ENCODE data around the gene EHHADH. TPM values are rescaled to one million over a fixed set of nuclear protein-coding genes. Genes with fewer than 3 reads are reported as not detected.

EHHADH gene
- total and polyA plus RNA-seq, 9 of the 15 experiments (the other 6 are each of a cell fraction or from before 2014, with no cell fraction given), result 3.6 to 6.4 (median 5.4) TPM

DNA sequence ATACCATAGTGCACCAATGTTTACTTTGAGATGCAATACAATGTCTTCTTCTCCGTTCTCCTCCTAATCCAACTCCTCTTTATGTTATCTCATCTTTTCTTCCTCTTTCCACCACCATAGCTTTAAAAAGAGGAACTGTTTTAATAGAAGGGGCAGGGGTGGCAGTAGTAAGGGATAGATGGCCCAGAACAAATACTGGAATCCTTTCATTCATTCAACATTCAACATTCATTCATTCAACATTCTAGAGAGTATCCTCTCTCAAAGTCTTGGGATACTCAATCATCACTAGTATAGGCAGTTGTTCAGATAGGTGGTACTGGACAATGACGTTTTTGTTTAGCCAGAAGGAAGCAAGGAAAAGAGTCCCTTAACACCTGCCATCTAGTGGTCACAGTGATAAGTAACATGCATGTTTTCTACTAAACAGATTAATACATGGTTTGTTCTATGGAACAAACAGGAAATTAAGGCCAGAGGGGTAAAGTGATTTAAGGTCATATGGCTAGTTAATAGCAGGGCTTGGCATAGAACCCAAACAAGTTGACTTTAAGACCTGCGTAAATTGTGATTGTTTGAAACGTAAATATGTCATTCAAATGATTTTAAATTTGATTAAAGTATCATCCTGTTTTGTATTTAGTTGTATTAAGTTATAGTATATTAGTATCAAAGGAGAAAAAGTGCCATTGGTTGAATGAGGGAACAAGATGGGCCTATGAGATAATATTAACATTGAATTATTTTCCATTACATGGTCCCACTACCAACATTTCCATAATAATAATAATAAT is 26.9 kb upstream of the EHHADH start (continued):
- TF ChIP-seq, protein P1, sequence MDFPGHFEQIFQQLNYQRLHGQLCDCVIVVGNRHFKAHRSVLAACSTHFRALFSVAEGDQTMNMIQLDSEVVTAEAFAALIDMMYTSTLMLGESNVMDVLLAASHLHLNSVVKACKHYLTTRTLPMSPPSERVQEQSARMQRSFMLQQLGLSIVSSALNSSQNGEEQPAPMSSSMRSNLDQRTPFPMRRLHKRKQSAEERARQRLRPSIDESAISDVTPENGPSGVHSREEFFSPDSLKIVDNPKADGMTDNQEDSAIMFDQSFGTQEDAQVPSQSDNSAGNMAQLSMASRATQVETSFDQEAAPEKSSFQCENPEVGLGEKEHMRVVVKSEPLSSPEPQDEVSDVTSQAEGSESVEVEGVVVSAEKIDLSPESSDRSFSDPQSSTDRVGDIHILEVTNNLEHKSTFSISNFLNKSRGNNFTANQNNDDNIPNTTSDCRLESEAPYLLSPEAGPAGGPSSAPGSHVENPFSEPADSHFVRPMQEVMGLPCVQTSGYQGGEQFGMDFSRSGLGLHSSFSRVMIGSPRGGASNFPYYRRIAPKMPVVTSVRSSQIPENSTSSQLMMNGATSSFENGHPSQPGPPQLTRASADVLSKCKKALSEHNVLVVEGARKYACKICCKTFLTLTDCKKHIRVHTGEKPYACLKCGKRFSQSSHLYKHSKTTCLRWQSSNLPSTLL (IDR thresholded peaks at IDR 0.05), result no peak
- TF ChIP-seq JUND (IDR thresholded peaks at IDR 0.05; ENCODE audit: borderline replicate concordance, low read depth, low read length) (0 out of 2 replicates have a peak, but pooled peaks have one; percentile 21), JUND (tag; IDR thresholded peaks at IDR 0.05; ENCODE audit: borderline replicate concordance, low read depth, low read length) (no peak), DMBX1 (CRISPR knock-in tag; IDR thresholded peaks at IDR 0.05; ENCODE audit: borderline replicate concordance) (no peak), MAFF (IDR thresholded peaks at IDR 0.05; ENCODE audit: low read length) (no peak), HDAC2 (IDR thresholded peaks at IDR 0.05) (0 out of 2 replicates have a peak, but pooled peaks have one; percentile 54), FOXP1 (CRISPR knock-in tag; IDR thresholded peaks at IDR 0.05) (no peak), NFATC3 (IDR thresholded peaks at IDR 0.05) (no peak), ZNF583 (CRISPR knock-in tag; IDR thresholded peaks at IDR 0.05) (no peak), L3MBTL2 (IDR thresholded peaks at IDR 0.05) (no peak), GABPB1 (CRISPR knock-in tag; IDR thresholded peaks at IDR 0.05) (no peak), XRCC5 (IDR thresholded peaks at IDR 0.05; ENCODE audit: low read depth, low read length) (no peak)
- TF ChIP-seq, protein P2, sequence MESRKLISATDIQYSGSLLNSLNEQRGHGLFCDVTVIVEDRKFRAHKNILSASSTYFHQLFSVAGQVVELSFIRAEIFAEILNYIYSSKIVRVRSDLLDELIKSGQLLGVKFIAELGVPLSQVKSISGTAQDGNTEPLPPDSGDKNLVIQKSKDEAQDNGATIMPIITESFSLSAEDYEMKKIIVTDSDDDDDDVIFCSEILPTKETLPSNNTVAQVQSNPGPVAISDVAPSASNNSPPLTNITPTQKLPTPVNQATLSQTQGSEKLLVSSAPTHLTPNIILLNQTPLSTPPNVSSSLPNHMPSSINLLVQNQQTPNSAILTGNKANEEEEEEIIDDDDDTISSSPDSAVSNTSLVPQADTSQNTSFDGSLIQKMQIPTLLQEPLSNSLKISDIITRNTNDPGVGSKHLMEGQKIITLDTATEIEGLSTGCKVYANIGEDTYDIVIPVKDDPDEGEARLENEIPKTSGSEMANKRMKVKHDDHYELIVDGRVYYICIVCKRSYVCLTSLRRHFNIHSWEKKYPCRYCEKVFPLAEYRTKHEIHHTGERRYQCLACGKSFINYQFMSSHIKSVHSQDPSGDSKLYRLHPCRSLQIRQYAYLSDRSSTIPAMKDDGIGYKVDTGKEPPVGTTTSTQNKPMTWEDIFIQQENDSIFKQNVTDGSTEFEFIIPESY (CRISPR knock-in tag; IDR thresholded peaks at IDR 0.05), result no peak
- TF ChIP-seq, protein P3, sequence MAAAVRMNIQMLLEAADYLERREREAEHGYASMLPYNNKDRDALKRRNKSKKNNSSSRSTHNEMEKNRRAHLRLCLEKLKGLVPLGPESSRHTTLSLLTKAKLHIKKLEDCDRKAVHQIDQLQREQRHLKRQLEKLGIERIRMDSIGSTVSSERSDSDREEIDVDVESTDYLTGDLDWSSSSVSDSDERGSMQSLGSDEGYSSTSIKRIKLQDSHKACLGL (CRISPR knock-in tag; IDR thresholded peaks at IDR 0.05; ENCODE audit: borderline replicate concordance, poor library complexity, severe bottlenecking), result no peak
- TF ChIP-seq, protein P4, sequence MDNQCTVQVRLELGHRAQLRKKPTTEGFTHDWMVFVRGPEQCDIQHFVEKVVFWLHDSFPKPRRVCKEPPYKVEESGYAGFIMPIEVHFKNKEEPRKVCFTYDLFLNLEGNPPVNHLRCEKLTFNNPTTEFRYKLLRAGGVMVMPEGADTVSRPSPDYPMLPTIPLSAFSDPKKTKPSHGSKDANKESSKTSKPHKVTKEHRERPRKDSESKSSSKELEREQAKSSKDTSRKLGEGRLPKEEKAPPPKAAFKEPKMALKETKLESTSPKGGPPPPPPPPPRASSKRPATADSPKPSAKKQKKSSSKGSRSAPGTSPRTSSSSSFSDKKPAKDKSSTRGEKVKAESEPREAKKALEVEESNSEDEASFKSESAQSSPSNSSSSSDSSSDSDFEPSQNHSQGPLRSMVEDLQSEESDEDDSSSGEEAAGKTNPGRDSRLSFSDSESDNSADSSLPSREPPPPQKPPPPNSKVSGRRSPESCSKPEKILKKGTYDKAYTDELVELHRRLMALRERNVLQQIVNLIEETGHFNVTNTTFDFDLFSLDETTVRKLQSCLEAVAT (IDR thresholded peaks at IDR 0.05), result no peak
- TF ChIP-seq, protein P5, sequence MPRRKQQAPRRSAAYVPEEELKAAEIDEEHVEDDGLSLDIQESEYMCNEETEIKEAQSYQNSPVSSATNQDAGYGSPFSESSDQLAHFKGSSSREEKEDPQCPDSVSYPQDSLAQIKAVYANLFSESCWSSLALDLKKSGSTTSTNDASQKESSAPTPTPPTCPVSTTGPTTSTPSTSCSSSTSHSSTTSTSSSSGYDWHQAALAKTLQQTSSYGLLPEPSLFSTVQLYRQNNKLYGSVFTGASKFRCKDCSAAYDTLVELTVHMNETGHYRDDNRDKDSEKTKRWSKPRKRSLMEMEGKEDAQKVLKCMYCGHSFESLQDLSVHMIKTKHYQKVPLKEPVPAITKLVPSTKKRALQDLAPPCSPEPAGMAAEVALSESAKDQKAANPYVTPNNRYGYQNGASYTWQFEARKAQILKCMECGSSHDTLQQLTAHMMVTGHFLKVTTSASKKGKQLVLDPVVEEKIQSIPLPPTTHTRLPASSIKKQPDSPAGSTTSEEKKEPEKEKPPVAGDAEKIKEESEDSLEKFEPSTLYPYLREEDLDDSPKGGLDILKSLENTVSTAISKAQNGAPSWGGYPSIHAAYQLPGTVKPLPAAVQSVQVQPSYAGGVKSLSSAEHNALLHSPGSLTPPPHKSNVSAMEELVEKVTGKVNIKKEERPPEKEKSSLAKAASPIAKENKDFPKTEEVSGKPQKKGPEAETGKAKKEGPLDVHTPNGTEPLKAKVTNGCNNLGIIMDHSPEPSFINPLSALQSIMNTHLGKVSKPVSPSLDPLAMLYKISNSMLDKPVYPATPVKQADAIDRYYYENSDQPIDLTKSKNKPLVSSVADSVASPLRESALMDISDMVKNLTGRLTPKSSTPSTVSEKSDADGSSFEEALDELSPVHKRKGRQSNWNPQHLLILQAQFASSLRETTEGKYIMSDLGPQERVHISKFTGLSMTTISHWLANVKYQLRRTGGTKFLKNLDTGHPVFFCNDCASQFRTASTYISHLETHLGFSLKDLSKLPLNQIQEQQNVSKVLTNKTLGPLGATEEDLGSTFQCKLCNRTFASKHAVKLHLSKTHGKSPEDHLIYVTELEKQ (CRISPR knock-in tag; IDR thresholded peaks at IDR 0.05), result no peak

All from K562 (cell line).